NCI-H1694 treated with DMSO at 0.1 percent for 48 hours (cell line): Measurements from ENCODE around the gene IL22.
"Not testable (repeated sequence)": the region's sequence is repeated elsewhere in the genome, so short reads cannot be mapped to it uniquely, and the experiment has no call there.

Experiments used
- DNase-seq: peaks from one replicate; lab custom pipeline; 2025; lab: John Stamatoyannopoulos, UW

Gene IL22

GRCh38 chr12:68229956-68230355, 23.4 kb downstream of the IL22 start:
- no peak for DNase-seq

- DNase-seq: no peak
Measured at GRCh38 chr12:68227356-68227755, 26.0 kb downstream of the IL22 start.

GRCh38 chr12:68225576-68226476, 27.6 kb downstream of the IL22 start, which contains the start of gene IL26:
IL26 (minus strand) TSS chr12:68225810; CDS start chr12:68225756, 54 bp downstream.
- no peak for DNase-seq

- no peak for DNase-seq
Measured at GRCh38 chr12:68224613-68225285, 28.7 kb downstream of the IL22 start.

GRCh38 chr12:68223067-68223747, 30.2 kb downstream of the IL22 start:
- DNase-seq: peak; percentile 54

GRCh38 chr12:68222326-68222725, 31.1 kb downstream of the IL22 start:
- DNase-seq: peak; percentile 76

- no peak for DNase-seq
Measured at GRCh38 chr12:68221497-68221896, 31.9 kb downstream of the IL22 start.

GRCh38 chr12:68210875-68211274, 42.5 kb downstream of the IL22 start:
- no peak for DNase-seq

GRCh38 chr12:68209048-68209728, 44.2 kb downstream of the IL22 start:
- not testable (repeated sequence) for DNase-seq

- DNase-seq: peak; percentile 50
Measured at GRCh38 chr12:68207276-68207675, 46.1 kb downstream of the IL22 start.

GRCh38 chr12:68206446-68206845, 47.0 kb downstream of the IL22 start:
- DNase-seq: peak; percentile 83

GRCh38 chr12:68203460-68203875, 49.9 kb downstream of the IL22 start:
- DNase-seq: no peak

- DNase-seq: no peak
Measured at GRCh38 chr12:68200854-68201253, 52.5 kb downstream of the IL22 start.

GRCh38 chr12:68199127-68199526, 54.3 kb downstream of the IL22 start:
- DNase-seq: no peak

- no peak for DNase-seq
Measured at GRCh38 chr12:68198507-68199086, 54.8 kb downstream of the IL22 start.
